ENCODE data around the gene DHRS11.

- TF ChIP-seq KDM5A (IDR thresholded peaks at IDR 0.05; ENCODE audit: low read length) (no peak), EZH2 (IDR thresholded peaks at IDR 0.05; ENCODE audit: low read depth, low read length, severe bottlenecking) (no peak), CTCF (IDR thresholded peaks at IDR 0.05; ENCODE audit: control extremely low read depth in 1 of 3, insufficient read depth in 1 of 3, low read depth in 1 of 3, low read length in 3 of 3) (no peak), NRF1 (IDR thresholded peaks at IDR 0.05; ENCODE audit: low read depth, low read length) (no peak), ATF3 (IDR thresholded peaks at IDR 0.05; ENCODE audit: insufficient read depth, low read depth, low read length) (no peak), CREB1 (IDR thresholded peaks at IDR 0.05) (no peak), YY1 (IDR thresholded peaks at IDR 0.05; ENCODE audit: low read depth, low read length) (no peak), POLR2AphosphoS5 (IDR thresholded peaks at IDR 0.05; ENCODE audit: low read depth, low read length) (no peak), USF2 (IDR thresholded peaks at IDR 0.05; ENCODE audit: low read length) (no peak)
Measured at GRCh38 chr17:36650096-36650775, 58.6 kb downstream of the DHRS11 start.
